C4-2B (cell line): ENCODE results near the gene USB1.

Source experiments
- H3K27ac ChIP-seq: fragments of 450-650 bp; 2 replicates; pipeline ENCODE4 v1.5.1; 2017
- ZFX ChIP-seq: fragments of 450-650 bp; IDR thresholded peaks from 2 replicates; pipeline ENCODE4 v1.6.1; 2017
- TF ChIP-seq, protein P1 (sequence below): fragments of 450-650 bp; conservative IDR thresholded peaks from 2 replicates; pipeline ENCODE4 v1.5.1; 2017; ENCODE audit warnings: mild to moderate bottlenecking

The USB1 gene

GRCh38 chr16:58038219-58038641 is 37.0 kb downstream of the USB1 start:
- H3K27ac ChIP-seq: no peak overlapping the region
- TF ChIP-seq ZFX: no peak
- TF ChIP-seq, protein P1, sequence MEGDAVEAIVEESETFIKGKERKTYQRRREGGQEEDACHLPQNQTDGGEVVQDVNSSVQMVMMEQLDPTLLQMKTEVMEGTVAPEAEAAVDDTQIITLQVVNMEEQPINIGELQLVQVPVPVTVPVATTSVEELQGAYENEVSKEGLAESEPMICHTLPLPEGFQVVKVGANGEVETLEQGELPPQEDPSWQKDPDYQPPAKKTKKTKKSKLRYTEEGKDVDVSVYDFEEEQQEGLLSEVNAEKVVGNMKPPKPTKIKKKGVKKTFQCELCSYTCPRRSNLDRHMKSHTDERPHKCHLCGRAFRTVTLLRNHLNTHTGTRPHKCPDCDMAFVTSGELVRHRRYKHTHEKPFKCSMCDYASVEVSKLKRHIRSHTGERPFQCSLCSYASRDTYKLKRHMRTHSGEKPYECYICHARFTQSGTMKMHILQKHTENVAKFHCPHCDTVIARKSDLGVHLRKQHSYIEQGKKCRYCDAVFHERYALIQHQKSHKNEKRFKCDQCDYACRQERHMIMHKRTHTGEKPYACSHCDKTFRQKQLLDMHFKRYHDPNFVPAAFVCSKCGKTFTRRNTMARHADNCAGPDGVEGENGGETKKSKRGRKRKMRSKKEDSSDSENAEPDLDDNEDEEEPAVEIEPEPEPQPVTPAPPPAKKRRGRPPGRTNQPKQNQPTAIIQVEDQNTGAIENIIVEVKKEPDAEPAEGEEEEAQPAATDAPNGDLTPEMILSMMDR: no peak

DNA sequence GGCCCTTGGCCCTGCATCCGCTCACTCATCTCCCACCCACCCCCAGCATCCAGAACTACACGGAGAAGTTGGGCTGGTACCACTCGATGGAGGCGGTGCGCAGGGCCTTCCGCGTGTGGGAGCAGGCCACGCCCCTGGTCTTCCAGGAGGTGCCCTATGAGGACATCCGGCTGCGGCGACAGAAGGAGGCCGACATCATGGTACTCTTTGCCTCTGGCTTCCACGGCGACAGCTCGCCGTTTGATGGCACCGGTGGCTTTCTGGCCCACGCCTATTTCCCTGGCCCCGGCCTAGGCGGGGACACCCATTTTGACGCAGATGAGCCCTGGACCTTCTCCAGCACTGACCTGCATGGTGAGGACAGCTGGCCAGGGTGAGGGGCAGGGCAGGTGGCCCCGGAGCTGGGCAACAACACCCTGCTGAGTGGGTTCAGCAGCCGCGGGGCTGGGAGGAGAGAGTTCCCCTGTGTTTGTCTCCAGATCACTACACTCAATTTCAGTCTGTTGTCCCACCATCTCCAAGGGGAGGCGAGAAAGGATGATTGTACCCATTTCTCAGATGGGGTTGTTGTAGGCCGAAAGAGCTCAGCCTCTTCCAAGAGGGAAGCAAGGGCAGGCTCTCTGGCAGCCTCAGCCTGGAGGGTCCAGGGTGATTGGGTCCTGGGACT is 38.8 kb downstream of the USB1 start:
- TF ChIP-seq ZFX: no peak
- TF ChIP-seq, protein P1: no peak
- H3K27ac ChIP-seq: no peak overlapping the region

DNA sequence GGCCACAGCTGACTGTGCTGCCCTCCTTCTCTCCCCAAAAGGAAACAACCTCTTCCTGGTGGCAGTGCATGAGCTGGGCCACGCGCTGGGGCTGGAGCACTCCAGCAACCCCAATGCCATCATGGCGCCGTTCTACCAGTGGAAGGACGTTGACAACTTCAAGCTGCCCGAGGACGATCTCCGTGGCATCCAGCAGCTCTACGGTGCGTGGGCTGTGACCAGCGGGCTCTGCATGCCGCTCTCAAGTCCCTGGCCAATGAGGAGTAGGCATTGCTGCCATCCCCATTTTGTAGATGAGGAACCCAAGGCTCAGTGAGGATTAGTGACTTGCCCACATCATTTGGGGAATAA is 39.3 kb downstream of the USB1 start:
- TF ChIP-seq, protein P1: no peak
- no peak for TF ChIP-seq ZFX

GRCh38 chr16:58040945-58041627 is 39.9 kb downstream of the USB1 start:
- TF ChIP-seq, protein P1: no peak
- TF ChIP-seq ZFX: no peak
- H3K27ac ChIP-seq: no peak overlapping the region

More for the DNA sequence above, 39.3 kb downstream of the USB1 start:
- H3K27ac ChIP-seq: no peak overlapping the region

- TF ChIP-seq ZFX: no peak
- TF ChIP-seq, protein P1: no peak
- H3K27ac ChIP-seq: no peak overlapping the region
Measured at GRCh38 chr16:58041628-58041955, 40.4 kb downstream of the USB1 start.

DNA sequence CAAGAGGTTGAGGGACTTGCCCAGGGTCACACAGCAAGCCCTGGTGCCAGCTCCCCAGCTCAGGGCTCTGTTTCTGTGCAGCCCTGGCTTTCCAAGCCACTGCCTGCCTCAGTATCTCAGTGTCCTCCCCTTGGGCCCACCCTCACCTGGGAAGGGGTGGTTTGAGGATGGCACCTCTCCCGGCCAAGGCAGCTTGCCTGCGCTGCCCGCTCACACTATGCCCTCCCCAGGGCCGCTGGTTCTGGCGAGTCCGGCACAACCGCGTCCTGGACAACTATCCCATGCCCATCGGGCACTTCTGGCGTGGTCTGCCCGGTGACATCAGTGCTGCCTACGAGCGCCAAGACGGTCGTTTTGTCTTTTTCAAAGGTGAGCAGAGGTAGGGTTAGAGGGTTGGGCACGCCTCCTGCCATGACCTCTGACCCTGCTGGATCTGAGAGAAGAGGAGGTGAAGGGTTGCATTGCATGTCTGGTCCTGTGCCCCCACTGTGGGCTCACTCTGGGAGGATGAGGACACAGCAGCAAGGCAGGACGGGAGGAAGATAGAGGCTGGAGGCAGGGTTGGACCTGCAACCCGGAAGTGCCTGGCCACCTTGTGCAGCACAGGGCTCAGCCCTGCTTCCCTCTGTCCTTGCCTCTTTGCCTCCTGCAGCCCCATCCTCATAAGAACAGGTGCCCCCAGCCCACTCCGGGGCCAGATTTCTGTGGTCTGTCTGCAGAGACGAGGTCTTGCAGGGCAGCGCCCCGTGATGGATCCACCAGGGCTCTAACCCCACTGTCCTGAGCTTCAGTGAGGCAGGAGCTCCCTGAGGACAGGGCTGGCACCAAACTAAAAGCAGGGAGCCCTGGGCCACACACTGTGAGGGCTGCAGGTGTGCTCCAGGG is 41.0 kb downstream of the USB1 start:
- TF ChIP-seq, protein P1: no peak
- TF ChIP-seq ZFX: no peak

More for the DNA sequence above, 41.0 kb downstream of the USB1 start:
- no peak overlapping the region for H3K27ac ChIP-seq
